Measurements from ENCODE around the gene IAH1.
"Not testable (repeated sequence)": the region's sequence is repeated elsewhere in the genome, so short reads cannot be mapped to it uniquely, and the experiment has no call there.

IAH1 gene

GRCh38 chr2:9473985-9474360, 378 bp upstream of the IAH1 start:
- peak; percentile 61 for DNase-seq

DNA sequence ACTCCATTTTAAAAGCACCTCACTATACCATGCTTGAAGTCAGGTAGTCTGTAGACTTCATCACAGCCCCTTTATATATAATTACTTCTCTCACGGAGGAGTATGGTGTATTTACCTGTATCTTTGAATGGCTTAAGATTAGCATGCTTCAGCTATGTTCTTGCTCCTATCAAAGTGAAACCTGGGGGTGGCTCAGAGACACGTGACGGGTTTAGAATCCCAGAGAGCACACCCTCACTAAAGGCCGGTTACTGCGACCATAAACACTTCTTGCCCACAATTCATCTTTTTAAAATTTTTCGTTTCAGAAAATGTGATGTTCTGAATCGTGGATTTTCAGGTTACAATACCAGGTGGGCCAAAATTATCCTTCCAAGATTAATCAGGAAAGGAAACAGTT, 3.6 kb downstream of the IAH1 start:
- no peak for DNase-seq

GRCh38 chr2:9478526-9478925, 4.2 kb downstream of the IAH1 start:
- DNase-seq, result no peak

DNA sequence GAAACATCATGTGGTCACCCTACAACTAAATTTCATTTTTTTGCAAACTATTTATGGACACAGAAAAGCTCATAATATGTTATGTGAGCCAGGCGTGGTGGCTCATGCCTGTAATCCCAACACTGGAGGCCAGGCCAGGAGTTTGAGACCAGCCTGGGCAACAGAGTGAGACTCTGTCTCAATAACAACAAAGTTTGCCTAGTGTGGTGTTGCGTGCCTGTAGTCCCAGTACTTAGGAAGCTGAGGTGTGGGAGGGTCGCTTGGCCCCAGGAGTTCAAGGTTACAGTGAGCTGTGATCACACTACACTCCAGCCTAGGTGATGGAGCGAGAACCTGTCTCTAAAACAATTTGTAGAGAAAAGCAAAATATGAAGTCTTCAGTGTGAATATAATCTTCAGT, 5.8 kb downstream of the IAH1 start:
- DNase-seq, result no peak

GRCh38 chr2:9483107-9483506, 8.8 kb downstream of the IAH1 start:
- DNase-seq, result no peak

DNA sequence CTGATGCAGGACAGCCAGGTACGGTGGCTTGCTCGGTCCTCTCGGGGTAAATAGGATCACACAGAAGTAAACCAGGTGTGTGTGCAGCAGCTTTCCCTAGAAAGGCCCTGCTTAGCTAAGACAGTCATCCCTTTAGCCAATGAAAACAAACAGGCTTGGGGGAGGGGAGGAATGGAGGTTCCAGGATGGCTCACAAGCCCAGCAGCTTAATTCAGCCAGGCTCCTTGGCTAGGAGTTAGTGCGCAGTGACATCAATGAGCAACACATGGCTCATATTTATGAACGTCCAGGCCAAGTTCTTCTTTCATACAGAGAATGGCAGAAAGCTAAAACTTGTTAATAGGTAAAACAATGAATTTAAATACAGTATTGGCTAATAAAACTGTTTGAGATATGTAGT, 10.2 kb downstream of the IAH1 start:
- DNase-seq, result no peak

DNA sequence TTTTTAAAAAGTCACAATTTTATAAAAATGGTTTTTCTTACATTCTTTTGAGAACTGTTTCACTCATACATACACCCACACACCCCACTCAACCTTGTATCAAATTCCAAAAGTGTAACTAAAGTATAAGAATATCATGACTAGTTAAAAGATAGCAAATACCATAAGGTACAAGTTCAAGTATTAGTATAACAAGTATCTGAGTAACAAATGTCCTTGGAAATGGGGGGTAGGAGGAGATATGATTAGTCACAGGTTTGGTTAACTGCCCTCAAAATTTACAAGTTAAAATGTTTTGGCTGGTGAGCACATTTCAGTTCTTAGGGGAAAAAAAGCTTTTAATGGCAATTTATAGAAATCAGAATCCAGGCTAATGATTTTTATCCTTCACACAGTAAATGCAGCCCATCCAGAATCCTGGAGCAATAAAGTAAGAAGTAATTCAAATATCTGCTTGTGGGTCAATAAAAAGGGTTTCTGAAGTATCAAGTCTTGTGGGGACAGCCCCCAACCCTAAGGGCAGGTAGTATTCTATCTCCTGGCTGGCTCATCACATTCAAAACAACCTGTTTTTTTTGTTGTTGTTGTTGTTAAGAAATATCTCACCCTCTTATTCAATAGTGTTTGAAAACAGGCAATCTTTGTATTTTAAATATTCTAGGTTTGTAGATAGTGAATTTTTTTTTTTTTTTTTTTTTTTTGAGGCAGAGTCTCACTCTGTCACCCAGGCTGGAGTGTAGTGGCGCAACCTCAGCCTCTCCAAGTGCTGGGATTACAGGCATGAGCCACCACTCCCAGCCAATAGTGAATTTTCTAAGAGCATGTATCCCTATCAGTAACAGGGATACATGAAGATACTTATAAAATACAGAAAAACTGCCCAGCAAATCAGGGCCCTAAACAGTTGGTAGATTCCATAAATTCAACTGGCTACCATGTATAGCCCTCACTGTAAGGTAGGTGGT, 14.5 kb downstream of the IAH1 start:
- DNase-seq, result no peak

DNA sequence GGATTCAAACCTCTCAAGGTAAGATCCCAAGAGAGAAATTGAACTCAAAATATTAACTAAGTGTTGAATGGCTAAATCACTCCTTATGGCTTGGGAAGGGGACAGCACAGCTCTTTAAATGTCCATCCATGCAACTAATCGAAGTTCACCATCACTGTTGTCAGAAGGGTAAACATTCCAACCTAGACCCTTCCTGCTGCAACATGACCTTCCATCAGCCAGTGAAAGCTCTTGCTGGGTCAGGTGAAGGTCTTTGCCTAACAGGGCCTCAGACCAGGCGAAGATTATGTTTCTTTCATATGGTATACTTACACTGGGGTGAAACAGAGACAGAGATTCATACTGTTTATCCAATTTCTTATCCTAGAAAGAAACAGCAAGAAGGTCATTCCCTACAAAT, 16.4 kb downstream of the IAH1 start:
- no peak for DNase-seq

- no peak for DNase-seq
Observed at GRCh38 chr2:9492927-9493326, 18.6 kb downstream of the IAH1 start.

GRCh38 chr2:9493478-9493877, 19.1 kb downstream of the IAH1 start:
- no peak for DNase-seq

DNA sequence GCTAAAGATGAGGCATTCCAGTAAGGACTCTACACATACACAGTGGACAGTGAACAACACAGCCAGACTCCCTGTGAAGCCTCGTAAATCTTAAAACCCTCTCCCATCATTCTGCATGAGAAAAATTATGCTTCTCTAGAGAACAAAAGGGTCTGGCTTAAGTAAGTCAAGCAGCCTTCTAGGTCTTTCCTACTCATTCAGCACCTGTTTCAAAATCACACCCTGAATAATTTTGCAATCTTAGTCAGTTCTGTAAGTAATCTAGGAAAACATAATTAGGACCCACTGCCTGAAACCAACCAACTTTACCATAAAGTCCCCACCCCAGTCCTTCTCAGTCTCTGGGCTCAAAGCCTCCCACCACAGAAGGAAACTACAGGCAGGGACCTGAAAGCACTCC, 19.7 kb downstream of the IAH1 start:
- DNase-seq, result no peak

DNA sequence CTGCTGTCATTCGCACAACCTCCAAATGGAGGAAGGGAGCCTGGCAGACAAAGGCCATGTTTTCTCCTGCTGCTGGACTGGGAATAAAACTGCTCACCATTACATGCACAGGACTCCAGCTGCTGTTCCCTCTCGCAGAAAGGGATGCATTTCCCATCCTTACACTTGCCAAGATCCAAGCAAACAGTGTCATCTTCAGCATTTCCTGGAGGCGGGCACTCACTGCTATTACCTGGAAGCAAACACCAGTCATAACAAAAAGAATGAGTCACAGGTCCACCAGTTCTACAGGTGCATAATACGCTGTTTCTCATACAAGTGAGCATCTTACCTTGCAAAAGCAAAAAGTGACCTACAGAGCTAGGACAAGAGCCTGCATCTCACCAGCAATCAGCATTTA, 22.7 kb downstream of the IAH1 start:
- no peak for DNase-seq

DNA sequence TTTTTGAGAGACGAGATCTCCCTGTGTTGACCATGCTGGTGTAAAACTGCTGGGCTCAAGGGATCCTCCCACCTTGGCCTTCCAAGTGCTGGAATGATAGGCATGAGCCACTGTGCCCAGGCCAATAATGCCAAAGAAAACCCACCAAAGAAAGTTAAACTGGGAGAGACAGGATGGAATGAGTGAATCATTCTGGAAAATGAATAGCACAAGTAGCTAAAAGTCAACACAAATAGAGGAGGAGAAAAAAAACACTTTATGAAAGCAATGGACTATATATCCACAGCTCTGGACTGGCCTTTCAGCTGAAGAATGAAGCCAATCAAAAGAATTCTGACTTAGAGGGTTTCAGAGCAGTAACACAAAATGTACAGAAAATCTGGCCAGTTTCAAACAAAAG, 23.9 kb downstream of the IAH1 start:
- no peak for DNase-seq

DNA sequence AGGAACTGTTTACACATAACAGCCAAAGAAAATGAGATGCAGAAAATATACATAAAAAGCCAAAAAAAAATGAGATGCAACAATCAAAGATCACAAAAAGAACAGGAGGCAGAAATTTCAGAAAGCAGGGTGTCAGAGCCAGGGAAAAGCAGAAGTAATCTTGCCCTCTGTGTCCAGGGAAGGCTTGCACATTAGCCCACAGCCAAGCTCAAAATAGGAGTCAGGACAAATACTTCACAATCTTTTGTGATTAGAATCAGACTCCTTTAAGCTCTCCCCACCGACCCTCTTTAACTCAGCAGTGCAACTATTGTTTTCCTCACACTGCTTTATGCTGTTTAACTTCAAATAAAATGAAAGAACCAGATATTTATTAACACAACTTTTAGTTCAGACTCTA, 34.6 kb downstream of the IAH1 start:
- DNase-seq, result no peak

- not testable (repeated sequence) for DNase-seq
Observed at GRCh38 chr2:9513946-9514345, 39.6 kb downstream of the IAH1 start.

GRCh38 chr2:9517118-9517782, 42.9 kb downstream of the IAH1 start:
- no peak for DNase-seq

GRCh38 chr2:9518163-9518562, 43.8 kb downstream of the IAH1 start:
- DNase-seq, result no peak

DNA sequence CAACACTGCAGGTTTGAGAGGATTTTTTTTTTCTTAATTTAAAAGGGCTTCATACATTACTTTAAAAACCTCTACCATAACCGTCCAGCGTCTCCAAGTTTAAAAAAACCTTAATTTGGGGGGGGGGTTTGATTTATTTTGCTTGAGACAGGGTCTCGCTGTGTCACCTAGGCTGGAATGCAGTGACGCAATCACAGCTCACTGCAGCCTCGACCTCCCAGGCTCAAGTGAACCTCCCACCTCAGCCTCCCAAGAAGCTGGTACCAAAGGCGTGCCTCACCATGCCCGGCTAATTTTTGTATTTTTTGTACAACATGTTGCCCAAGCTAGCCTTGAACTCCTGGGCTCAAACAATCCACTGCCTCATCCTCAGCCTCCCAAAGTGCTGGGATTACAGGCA, 44.4 kb downstream of the IAH1 start:
- no peak for DNase-seq

GRCh38 chr2:9519250-9519649, 44.9 kb downstream of the IAH1 start:
- no peak for DNase-seq

GRCh38 chr2:9524291-9524690, 49.9 kb downstream of the IAH1 start:
- no peak for DNase-seq

GRCh38 chr2:9525266-9525665, 50.9 kb downstream of the IAH1 start:
- DNase-seq, result no peak

DNA sequence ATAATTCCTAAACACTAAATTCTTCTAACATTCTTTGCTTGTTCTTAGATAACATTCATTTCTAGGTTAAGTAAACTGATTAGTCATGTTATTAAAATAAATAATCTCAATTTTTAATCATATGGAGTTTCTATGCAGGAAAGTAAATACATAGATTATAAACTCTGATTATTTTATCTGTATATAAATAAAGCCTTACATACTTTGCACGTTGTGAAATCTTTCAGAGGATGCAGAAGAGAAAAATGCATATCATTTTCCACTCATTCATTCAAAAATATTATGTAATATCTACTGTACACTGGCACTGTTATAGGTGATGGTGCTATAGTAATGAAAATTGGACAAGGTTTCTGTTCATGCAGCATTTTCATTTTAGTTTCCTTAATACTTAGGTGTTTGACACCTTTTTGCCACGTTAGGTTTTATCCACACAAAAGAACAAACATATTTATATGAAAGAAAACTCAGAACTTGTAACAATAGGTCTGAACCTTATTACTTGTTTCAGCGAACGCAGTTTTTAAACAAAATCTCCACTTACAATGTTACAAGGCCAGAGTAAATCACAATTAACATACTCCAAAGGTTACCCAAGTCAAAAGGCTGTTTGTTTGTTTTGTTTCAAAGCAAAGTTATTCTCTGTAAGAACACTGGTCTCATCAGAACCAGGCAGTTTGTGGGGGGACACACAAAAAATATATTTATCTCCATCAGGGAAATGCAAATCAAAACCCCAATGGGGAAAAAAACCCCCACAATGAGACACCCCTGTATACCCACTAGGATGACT, 53.8 kb downstream of the IAH1 start:
- DNase-seq, result no peak

DNA sequence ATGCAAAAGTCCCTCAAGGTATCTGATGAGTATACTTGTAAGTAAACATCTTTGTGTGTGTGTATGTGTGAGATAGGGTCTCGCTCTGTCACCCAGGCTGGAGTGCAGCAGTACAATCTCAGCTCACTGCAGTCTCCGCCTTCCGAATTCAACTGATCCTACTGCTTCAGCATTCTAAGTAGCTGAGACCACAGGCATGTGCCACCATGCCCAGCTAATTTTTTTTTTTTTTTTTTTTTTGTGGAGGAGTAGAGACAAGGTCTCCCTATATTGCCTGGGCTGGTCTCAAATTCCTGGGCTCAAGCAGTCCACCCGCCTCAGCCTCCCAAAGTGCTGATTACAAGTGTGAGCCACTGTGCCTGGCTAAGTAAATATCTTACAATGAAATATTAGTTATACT, 58.1 kb downstream of the IAH1 start:
- DNase-seq, result no peak

DNA sequence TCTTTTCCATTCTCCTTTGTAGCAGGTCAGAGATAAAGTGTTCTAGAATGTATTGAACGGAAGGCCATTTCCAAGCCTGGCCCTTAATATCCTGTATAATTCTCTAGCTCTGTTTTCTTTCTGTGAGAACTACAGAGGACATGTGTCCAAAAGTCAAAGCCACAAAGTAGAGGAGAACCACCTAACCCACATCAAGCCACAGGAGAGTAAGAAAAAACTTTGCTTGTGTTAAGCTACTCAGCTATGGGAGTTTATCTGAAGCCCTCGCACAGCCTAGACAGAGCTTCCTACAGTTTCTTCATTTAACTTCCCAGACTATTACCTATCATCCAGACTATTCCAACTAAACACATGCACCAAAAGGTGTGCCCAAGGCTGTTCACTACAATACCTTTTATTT, 59.3 kb downstream of the IAH1 start:
- DNase-seq, result no peak

All from femur (tissue), 1 donor.